HG03439 (cell line): Measurements from ENCODE around the gene FAM228B.
"Not testable (repeated sequence)": the region's sequence is repeated elsewhere in the genome, so short reads cannot be mapped to it uniquely, and the experiment has no call there.

Source experiments
- ATAC-seq: cut with Tn5 transposase; IDR thresholded peaks from one replicate; pipeline ENCODE4 v1.9.1; 2021; ENCODE audit warnings: mild to moderate bottlenecking, moderate library complexity; ENCODE audit not compliant: unreplicated experiment

FAM228B gene

GRCh38 chr2:24101992-24102391, 21.3 kb upstream of the FAM228B start:
- no peak for ATAC-seq

- no peak for ATAC-seq
These were observed 20.6 kb upstream of the FAM228B start for GRCh38 chr2:24102677-24103076.

- no peak for ATAC-seq
These were observed 19.1 kb upstream of the FAM228B start for GRCh38 chr2:24104110-24104650.

- no peak for ATAC-seq
These were observed 18.4 kb upstream of the FAM228B start for GRCh38 chr2:24104906-24105305.

- no peak for ATAC-seq
These were observed 17.5 kb upstream of the FAM228B start for GRCh38 chr2:24105816-24106215.

- no peak for ATAC-seq
These were observed 16.5 kb upstream of the FAM228B start for GRCh38 chr2:24106786-24107185.

- no peak for ATAC-seq
These were observed 15.9 kb upstream of the FAM228B start for GRCh38 chr2:24107336-24107735.

GRCh38 chr2:24109431-24109830, 13.8 kb upstream of the FAM228B start:
- not testable (repeated sequence) for ATAC-seq

- ATAC-seq = no peak
These were observed 12.5 kb upstream of the FAM228B start for GRCh38 chr2:24110660-24111303.

GRCh38 chr2:24111407-24111901, 11.8 kb upstream of the FAM228B start:
- no peak for ATAC-seq

GRCh38 chr2:24115057-24115456, 8.2 kb upstream of the FAM228B start:
- ATAC-seq = no peak

GRCh38 chr2:24117902-24118301, 5.4 kb upstream of the FAM228B start:
- ATAC-seq = no peak

GRCh38 chr2:24121066-24121465, 2.2 kb upstream of the FAM228B start:
- ATAC-seq = no peak

- no peak for ATAC-seq
These were observed 1.8 kb upstream of the FAM228B start for GRCh38 chr2:24121469-24121868.

GRCh38 chr2:24122366-24123194, 689 bp upstream of the FAM228B start:
- ATAC-seq = no peak

- peak; percentile 10 for ATAC-seq
These were observed 782 bp downstream of the FAM228B start for GRCh38 chr2:24123922-24124580.

- ATAC-seq = no peak
These were observed 2.7 kb downstream of the FAM228B start for GRCh38 chr2:24125956-24126355.

- no peak for ATAC-seq
These were observed 9.3 kb downstream of the FAM228B start for GRCh38 chr2:24132543-24132942.

GRCh38 chr2:24140305-24140704, 17.0 kb downstream of the FAM228B start:
- not testable (repeated sequence) for ATAC-seq

GRCh38 chr2:24147364-24147763, 24.1 kb downstream of the FAM228B start:
- ATAC-seq = no peak

GRCh38 chr2:24152413-24153197, 29.3 kb downstream of the FAM228B start:
- ATAC-seq = no peak
